HFF-Myc (cell line): ENCODE data around the gene PRSS33.
A peak's percentile ranks its signal among the peaks of the same experiment; 100 is the strongest.

Experiments
- DNase-seq: peaks from one replicate; pipeline ENCODE4 v3.0.0-alpha.2; 2011; ENCODE audit warnings: low read depth; ENCODE audit errors: extremely low read depth
- H3K4me3 ChIP-seq: replicated peaks from 2 replicates; pipeline ENCODE4 v1.5.1; 2011; ENCODE audit warnings: low read depth, mild to moderate bottlenecking, control low read depth, low read length
- TF ChIP-seq, protein P1 (sequence below): IDR thresholded peaks from 2 replicates; pipeline ENCODE4 v1.5.1; 2012; ENCODE audit warnings: mild to moderate bottlenecking, low read depth, low read length, control low read depth; ENCODE audit errors: missing control alignments

PRSS33 gene

DNA sequence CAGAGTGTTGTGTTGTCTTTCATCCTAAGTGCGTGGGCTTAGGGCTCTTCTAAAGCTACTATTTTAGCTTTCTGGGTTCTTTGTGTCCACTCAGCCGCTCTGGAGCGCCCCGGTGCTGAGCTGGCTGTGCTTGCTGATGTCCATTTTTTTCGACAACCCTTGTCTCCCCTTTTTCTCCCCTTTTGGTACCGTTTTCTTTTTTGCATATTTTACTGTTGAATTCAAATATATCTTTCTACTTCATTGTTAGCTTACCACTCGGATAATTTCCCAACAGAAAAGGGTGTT, 33.7 kb downstream of the PRSS33 start:
- DNase-seq = no peak
- peak overlapping the region; percentile 91 for H3K4me3 ChIP-seq
- TF ChIP-seq, protein P1, sequence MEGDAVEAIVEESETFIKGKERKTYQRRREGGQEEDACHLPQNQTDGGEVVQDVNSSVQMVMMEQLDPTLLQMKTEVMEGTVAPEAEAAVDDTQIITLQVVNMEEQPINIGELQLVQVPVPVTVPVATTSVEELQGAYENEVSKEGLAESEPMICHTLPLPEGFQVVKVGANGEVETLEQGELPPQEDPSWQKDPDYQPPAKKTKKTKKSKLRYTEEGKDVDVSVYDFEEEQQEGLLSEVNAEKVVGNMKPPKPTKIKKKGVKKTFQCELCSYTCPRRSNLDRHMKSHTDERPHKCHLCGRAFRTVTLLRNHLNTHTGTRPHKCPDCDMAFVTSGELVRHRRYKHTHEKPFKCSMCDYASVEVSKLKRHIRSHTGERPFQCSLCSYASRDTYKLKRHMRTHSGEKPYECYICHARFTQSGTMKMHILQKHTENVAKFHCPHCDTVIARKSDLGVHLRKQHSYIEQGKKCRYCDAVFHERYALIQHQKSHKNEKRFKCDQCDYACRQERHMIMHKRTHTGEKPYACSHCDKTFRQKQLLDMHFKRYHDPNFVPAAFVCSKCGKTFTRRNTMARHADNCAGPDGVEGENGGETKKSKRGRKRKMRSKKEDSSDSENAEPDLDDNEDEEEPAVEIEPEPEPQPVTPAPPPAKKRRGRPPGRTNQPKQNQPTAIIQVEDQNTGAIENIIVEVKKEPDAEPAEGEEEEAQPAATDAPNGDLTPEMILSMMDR = no peak

DNA sequence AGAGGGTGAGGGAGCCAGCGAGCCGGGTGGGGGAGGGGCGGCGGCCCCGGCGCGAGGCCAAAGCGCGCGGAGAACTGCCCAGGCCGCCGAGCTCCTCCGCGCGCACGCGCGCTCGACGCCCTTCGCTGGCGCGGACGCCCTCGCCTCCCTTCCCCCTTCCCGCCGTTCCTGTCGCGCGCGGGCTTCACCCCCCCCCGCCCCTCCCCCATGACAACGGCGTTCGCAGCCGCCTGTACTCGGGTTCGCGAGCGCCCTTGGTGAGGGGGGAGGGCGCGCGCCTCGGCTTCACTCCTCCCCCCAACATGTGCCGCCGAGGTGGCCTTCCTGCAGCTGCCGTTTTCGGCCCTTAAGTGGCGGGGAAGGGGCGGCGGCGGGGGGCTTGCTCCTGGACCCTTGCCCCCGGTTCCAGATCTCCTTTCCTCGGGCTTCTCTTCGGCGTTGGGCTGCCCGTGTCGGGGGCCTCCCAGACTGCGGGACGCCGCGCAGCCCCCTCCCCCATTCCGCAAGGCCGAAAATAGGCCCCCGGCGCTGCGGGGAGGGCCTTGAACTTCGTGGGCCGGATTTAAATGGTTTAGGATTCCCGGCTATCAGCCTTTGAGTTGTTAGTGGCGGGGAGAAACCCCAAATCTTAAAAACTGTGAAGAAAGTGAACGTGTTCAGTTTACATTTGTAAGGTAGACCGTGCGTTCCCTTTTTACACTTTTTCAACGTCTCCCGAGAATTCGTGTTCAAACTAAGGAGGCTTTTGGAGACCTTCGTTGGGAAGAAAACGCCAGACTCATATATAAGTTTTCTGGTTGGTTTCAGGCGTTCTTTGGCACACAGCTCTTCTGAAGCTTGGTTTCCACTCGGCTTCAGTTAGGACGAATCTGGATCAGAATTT, 34.3 kb downstream of the PRSS33 start:
- peak overlapping the region; percentile 91 for H3K4me3 ChIP-seq
- TF ChIP-seq, protein P1 = no peak
- no peak for DNase-seq

DNA sequence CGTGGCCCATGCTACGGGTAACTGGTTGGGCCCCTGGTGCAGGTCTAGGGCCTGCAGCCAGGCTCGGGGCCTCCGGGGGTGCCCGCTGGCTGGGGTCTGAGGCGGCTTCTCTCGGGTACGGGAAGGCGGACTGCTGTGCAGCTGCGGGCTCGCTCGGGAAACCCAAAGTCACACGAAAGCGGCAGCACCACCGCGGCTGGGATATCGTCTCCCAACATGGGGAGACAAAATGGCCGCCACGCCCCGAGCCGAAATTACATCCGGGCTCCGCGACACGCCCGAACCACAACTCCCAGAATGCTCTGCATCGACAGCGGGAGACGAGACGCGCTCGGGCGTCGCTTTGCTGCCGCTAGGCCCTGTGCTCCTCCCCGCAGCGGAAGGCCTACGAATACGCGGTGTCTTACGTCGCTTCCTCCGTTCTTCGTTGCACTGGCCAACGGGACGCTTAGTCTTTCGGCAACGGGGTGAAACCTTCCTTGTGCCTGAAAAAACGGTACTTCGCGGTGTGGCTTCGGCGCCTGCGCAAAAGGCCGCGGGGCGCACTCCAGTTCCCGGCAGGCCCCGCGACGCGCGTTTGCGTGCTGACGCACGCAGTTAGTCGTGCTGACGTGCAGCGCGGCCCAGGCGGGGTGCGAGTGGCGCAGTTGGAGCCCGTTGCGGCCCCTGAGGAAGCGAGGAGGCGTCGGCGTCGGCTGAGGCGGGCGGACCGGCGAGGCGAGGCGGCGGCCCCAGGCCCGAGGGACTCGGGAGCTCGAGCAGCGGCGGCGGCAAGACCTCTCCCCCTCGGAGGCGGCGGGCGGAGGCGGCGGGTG, 35.1 kb downstream of the PRSS33 start, which contains the start of gene SRRM2:
Gene SRRM2 (plus strand): TSS at position 604 of the 815 bp plus-strand sequence. CDS start 3,727 bp downstream, outside the sequence.
- H3K4me3 ChIP-seq = peak within 1 kb of the TSS; percentile 91
- DNase-seq = peak; percentile 82
- TF ChIP-seq, protein P1 = no peak

DNA sequence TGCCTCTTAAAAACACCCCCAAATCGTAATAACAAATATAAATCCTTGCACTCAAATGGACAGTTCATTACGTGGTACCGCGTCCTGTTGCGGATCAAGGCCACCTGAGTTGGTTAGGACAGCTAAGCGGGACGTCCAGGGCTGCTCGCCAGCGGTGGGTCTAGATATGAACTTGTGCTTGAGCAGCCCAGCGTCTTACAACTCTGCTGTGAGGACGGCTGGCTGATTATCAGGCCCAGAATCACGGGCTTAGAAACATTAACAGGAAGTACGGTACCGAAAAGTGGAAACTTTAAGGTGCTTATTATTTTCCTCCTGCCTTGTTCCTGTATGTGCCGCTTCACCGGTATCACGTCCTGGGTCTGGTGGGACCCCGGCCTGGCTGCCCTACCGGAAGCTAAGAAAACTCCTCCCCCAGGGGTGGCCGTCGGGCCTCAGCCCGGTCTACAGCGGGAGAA, 35.8 kb downstream of the PRSS33 start:
- peak overlapping the region; percentile 91 for H3K4me3 ChIP-seq
- DNase-seq = no peak
- TF ChIP-seq, protein P1 = no peak

DNA sequence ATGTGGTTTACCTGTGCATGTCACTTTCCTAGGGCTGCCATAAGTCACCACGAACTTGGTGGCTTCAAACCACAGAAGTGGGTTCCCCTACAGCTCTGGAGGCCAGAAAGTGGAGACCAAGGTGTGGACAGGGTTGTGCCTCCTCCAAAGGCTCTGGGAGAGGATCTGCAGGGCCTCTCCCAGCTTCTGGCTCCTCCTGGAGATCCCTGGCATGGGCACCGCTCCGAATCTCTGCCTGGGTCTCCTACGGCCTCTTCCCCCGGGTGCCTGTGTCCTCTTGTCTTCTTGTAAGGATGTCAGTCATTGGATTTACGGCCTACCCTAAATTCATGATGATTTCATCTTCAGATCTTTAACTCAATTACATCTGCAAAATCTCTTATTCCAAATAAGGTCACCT, 37.4 kb downstream of the PRSS33 start:
- TF ChIP-seq, protein P1 = no peak
- H3K4me3 ChIP-seq = no peak overlapping the region
- no peak for DNase-seq

DNA sequence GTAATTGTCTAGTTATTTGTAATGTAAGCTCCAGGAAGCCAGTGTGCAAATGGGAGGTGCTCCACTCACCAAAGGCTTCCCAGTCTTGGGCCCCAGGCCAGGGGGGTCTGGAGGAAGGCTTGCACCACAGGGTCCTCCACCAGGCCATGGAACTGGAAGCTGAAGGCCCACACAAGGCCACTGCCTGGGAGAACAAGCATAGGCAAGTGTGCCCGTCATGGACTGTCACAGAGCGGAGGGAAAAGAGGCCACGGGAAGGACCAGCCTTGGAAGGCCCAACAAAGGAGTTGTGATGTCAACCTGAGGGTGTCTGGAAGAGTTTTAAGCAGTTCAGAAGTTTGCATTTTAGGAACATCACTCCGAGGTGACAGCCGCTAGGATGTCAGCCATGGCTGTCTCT, 37.9 kb downstream of the PRSS33 start:
- TF ChIP-seq, protein P1 = no peak
- no peak for DNase-seq
- no peak overlapping the region for H3K4me3 ChIP-seq
